Activated gamma-delta T cell treated with Interleukin-2 at 50 U/mL for 16 hours (primary cell): ENCODE measurements around the gene SLC6A15.

Experiments
- DNase-seq: peaks from one replicate; pipeline ENCODE4 v3.0.0-alpha.2; 2020

SLC6A15 gene

DNA sequence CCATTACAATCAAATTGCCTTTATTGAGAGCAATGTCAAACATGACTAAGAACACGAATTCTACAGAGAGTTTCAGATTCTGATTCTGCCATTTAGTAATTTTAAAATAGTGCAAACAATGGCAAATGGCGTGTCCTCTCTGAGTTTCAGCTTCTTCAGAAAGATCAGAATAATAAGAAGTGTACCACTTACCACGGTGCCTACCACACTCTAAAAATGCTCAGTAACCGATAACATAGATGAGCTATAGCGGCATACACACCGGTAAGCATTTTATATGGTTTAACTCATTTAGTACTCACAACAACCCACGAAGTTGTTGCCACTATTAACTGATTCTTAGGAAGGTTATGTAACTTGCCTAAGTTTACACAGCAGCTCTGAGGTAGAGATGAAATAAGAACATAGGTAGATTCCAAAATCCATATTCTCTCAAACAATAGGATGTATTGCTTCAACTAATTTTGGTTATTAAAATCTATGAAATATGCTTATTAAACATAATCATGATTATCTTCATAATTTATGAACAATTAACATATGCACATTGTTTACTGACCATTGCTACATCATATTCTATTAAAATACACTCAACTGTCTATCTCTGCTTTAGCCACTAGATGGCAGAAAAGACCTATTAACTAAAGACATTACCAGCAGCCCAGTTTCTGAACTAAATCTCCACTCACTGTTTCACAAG lies 38.3 kb downstream of the SLC6A15 start:
- DNase-seq = no peak

DNA sequence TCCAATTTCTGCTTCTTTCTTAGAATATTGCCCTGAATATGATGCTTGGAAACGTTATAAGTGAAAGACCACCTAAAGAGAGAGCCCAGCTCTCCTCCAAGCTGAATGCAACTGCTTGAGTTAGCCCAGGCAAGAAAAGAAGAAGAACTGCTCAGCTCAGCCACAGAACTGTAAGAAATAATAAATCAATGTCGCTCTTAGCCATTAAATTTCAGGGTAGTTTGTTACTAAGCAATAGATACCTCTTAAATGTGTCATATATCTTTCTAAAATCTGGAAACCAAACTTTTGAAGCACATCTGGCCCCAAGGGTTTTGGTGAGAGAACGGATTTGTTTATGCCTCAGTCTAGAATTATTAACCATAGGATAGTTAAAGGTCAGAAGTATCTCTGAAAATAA lies 50.4 kb downstream of the SLC6A15 start:
- DNase-seq = no peak

DNA sequence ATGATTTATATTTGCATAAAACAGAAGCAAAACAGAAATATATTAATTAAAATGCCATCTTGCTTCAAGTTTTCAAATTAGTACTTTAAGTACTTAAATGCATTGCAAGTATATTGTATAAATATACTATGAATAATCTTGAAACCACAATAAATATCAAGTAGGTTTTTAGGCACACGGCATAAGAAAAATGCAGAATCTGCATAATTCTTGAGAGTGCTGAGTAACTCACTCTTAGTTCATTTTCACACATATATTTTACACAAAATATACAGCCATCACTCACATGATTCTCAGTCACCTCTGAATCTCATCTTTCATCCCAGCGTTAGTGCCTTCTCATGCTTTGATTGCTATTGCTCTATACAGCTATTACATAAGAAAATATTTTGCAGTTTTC lies 51.9 kb downstream of the SLC6A15 start:
- DNase-seq = no peak

DNA sequence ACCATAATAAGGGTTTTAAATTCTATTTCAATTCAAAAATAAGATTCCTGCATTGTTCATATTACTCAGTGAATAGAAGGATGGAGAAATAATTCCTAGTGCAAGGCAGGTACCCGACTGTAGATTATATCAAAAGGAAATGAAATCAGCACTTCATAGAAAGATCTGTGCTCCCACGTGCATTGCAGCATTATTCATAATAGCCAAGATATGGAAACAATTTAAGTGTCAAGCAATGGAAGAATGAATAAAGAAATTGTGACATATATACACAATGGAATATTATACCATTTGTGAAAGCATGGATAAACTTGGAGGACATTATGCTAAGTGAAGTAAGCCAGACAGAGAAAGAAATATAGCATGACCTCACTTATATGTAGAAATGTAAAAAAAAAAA lies 53.8 kb downstream of the SLC6A15 start:
- no peak for DNase-seq

DNA sequence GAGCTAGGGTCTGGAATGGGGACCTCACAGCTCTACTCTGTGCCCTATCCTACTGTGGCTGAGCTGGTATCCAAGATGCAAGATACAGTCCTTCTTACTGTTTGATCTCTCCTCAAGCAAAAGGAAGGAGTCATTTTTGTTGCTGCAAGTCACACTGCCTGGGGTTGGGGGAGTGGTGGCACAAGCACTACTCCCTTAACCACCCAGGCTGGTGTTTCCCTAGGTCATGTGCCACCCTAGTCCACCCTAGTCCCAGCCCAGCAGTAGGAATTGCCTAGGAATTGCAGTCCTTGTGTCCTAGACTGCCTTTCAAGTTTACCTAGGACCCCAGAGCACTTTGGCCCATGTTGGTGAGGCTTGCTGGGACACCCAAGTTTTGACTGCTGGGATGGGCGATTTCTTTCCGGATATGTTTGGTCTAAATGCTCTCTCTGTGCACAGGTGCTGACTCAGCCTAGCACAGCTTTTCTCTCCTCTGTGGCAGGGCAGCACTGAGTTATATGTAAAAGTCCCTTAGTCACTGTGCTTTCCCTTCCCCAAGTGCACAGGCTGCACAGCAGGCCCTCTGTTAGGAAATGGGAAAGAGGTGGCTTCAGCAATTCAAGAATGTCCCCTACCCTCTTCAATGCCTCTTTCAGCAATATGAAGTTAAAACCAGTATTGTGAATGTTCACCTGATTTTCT lies 54.9 kb downstream of the SLC6A15 start:
- DNase-seq = no peak

DNA sequence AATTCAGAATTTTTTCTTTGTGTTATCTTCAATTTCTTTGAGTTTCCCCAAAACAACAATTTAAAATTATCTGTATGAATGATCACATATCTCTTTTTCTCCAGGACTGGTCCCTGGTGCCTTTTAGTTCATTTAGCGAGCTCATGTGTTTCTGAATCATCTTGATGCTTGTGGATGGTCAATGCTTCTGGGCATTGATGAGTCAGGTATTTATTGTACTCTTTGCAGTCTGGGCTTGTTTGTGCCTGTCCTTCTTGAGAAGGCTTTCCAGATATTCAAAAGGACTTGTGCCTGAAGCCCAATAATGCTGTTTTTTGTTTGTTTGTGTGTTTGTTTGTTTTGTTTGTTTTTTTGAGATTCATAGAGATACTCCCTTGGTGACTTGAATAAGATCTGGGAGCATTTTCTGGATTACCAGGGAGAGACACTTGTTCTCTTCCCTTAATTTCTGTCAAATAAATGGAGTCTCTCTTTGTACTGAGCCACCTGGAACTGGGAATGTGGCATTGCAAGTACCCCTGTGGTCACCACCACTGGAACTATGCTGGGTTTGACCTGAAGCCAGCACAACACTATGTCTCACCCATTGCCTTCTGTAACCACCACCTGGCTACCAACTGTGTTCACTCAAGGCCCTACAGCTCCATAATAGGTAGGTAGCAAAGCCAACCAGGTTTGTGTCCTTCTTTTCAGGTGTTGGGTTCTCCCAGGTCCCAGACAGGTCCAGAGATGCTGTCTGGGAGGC lies 56.3 kb downstream of the SLC6A15 start:
- no peak for DNase-seq

DNA sequence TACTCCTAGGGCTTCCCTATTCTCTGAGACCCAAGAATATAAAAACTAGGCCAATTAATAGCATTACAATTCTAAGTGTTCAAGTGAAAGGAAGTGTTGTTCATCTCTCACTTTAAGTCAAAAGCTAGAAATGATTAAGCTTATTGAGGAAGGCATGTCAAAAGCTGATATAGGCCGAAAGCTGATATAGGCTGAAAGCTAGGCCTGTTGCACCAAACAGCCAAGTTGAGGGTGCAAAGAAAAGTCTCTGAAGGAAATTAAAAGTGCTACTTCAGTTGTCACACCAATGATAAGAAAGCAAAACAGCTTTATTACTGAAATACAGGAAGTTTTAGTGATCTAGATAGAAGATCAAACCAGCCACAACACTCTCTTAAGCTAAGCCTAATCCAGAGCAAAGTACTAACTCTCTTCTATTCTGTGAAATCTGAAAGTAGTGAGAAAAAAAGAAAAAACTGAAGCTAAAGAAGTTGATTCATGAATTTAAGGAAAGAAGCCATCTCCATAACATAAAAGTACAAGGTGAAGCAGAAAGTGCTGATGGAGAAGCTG lies 68.9 kb downstream of the SLC6A15 start:
- no peak for DNase-seq

DNA sequence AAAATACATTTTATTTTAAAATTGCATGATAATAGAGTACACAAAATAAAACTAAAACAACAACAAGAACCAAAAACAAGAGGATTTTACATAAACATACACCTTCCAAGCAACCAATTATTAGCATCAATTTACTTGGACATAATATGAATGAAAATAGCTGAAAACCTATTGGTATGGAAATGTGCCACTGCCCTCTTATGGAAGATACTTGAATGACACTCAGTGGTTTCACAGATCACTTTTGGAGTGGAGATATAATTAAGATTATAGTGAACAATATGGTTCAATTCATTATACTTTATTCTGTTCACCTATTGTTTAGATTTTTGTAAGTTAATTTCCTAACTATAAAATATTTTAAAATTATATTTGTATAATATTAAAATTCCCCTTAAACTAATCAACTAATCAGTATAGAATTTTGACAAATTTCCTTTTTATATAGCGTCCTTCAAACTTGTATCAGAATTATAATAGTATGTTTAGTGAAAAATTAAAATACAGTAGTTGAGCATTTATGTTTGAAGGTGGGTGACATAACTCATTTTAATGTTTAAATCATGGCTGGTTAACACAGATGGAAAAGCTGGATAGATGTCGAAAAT lies 70.1 kb downstream of the SLC6A15 start:
- no peak for DNase-seq

DNA sequence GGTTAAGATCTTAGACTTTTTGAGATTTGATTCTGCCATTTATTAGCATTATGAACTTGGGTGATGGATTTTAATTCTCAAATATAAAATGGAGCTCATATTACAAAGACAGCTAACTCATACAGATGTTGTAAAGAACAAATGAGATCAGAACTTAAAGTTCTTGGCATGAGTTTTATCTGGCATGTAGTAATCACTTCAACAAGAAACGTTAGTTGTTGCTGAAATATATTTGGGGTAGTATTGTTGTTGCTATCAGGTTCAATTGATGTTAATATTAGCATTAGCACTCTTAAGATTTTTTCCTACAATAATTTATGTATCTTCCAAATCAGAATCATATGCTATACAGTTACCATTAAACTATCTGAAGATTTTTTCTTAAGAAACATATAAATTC lies 71.0 kb downstream of the SLC6A15 start:
- no peak for DNase-seq

DNA sequence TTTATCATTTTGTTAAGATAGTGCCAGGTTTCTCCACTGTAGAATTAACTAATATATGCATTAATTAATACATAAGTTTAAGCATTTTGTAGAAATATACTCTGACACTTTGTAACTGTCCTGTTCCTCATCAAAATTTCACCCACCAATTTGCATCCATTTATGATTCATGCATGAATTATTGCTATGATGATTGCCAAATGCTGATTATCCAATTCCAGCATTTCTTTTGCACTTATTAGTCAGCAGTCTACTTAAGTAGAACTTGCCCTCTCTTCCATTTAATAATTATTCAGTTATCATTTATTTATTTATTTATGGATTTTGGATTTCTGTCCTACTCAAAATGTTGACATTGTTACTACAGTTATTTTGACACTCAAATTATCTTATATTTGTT lies 72.2 kb downstream of the SLC6A15 start:
- DNase-seq = no peak

DNA sequence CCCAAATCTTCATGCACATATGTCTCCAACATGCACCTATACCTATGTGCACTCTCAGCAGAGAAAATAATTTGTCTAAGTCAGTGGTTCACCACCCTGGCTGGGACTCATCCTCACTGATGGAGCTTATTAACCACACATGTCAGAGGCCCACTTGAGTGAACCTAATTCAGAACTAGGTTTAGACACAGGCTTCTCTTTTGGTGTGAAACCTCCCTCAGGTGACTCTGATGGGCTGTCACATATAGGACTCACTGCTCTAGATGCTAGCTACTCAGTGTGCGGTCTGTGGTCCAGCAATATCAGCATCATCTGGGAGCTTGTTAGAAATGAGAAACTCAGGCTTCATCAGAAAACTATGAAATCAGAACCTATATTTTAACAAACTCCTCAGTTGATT lies 85.7 kb downstream of the SLC6A15 start:
- DNase-seq = no peak

DNA sequence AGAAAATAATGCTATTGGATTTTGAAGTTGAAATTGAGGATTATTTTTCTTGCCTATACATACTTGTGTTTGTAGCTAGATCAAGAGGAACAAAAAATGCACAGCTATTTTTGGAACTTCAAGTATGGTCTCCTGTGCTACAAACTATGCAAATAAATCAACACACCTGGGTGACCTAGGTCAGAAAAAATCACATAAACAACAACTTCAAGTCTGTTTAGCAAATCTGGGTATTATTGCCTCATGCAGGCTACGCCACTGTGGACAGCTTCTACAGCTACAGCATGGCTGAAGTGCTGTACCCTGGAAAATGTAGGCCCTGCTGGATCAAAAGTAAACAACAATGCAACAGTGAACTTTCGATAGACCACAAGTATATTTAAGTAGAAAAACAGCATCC lies 87.5 kb downstream of the SLC6A15 start:
- no peak for DNase-seq

DNA sequence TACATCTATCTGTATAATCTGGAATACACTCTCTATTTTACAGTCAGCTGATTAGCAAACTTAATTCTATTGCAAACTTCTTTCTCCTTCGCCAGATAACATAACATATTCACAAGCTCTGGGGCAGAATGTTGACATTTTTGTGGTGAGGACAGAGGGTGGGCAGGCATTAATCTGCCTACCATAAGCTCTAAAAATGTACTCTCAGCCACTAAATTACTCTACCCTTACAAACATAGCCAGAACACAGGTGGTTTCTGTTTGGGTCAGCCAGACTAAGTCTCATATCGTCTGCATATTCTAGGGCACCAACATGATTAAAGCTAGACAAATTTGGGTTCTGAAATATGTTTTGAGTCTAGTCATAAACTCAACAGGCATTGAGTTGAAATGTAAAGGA lies 90.1 kb downstream of the SLC6A15 start:
- DNase-seq = no peak

DNA sequence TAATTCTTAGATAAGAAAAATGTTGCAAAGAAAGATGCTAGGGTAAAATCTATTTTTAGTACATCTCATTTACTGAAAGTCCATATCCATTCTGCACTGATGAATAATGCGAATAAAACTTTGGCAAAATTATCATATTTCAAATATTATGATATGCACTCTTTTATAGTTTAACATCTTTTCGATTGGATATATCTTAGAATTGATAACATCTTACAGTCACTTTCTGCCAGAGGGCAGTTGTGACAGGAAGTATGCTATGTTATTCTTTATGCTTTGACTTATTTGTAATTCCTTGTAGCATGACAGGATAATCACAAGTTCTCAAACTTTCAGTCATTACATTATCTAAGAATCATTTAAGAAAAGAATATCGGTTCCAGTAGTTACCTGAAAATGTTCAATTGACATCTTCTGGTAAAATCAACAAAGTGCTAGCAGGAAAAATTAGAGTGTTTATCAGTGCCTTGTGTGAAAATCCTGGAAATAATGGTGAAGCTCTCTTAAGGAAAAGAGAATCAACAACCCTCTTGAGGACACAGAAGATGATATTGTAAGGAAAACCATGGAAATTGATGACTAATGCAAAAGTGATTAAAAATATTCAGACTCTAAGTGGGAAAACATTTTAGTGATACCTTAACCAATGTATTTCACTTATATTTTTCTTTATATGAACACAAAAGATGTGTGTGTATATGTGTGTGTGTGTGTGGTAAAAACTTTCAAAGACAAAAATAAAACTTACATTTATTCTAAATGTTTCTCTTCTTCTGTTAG lies 95.5 kb downstream of the SLC6A15 start:
- no peak for DNase-seq

DNA sequence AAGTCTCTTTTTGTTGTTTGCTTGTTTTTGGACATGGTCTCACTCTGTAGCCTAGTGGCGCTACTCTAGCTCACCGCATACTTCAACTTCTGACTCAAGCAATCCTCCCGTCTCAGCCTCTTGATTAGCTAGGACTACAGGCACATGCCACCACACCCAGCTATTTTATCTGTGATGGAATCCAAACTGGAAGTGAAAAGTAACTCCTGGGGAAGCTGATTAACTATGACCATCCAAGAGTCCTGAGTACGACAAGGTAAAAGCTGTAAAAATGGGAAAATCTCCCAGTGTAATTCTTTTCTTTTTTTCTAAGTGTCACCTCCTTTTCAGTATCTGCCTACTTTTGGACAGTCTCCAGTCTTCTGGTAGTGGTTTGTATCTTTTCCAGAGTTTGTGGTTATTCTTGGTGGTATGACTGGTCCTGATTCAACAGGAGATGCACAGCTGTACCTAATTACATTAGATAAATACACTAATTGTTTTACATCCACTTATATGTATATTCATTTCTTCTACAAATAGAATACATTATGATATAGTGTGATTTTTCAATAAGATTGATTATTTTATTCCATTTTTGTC lies 97.8 kb downstream of the SLC6A15 start:
- DNase-seq = no peak

DNA sequence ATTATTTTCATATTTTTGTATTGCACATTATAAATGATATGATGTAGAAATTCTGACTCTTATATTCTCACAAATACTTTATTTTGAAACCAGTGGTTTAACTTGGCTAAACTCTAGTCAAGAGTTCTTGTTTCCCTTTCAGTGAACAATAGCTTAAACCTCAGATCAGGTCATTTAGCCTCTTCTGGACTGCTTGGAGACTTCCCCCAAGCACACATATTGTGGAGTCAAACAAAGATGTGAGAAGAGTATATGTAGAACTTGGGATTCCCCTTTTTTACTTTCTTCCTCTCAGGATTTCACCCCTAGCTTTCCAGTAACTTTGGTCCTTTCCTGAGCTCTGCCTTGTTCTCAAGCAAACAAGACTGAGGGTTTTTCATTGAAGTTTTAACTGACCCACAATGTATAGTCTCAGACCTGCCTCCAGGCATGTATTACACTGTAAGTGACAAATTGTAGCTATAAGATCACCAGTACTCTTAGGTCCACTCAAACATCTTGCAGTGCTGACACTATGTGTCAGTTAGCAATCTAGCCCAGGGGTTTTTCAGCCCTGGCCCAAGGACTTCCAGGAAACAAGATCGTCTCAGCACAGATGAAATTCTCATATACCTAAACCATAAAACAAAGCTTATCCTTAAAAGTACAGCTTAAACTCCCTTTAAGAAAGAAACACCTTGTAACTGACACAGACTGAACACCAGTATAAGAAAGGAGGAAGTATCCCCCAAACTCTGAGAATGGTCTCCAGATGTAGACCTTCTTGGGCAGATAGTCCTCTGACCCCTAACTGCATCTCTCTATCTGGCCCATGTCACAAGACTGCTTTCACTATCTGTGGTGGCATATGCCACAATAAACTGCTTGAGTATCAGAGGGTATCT lies 98.6 kb downstream of the SLC6A15 start:
- no peak for DNase-seq

DNA sequence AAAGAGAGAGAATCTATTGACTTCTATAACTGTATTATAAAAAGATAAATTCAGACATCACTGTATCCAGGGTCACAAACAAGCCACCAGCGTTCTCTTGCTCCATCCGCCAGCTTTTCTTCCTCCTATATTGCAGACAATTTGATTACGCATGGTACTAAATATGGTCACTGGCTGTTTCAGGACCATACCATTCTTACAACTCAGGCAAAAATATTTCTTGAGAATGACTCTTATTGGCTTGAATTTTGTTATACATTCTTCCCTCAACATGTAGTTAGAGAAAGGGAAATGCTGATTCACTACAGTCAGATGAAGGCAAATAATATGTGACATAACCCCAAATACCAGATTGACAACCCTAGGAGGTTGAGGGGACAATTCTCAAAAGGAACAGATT lies 101.3 kb downstream of the SLC6A15 start:
- DNase-seq = no peak

DNA sequence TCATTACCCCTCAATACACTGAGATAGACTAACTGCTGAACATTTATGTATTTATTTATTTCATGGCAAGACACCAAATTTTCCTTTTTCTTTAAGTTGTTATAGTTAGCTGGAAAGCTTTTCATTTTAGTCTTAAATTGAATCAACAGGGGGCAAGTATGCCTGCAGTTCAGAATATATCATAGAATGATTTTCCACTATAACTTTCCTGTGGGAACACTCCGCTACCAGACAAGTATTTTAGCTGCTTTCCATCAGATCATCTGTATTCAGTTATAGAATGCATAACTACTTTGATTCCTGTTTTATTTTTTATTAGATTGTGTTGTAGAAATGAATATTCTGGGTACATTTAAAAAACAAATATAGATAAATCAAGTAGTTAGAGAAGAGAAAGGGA lies 102.0 kb downstream of the SLC6A15 start:
- DNase-seq = no peak
